Aorta (tissue), 5 donors: ENCODE results near the gene UNC119. TPM values are rescaled to one million over a fixed set of nuclear protein-coding genes. Genes with fewer than 3 reads are reported as not detected.
A peak's percentile ranks its signal among the peaks of the same experiment; 100 is the strongest.

ENCODE experiments used
- ATAC-seq: fragments of 200-7000 bp; cut with Tn5 transposase; one replicate; pipeline ENCODE4 v1.9.1; 2022; ENCODE audit warnings: moderate library complexity; ENCODE audit not compliant: low FRiP score
- DNase-seq, 2 donors: peaks; one replicate each; pipeline ENCODE4 v3.0.0-alpha.2; 2020
- H3K27ac ChIP-seq, 2 donors: one replicate each; pipeline ENCODE4 v1.5.1; 2013; ENCODE audit warnings: low read length in 2 of 2, mild to moderate bottlenecking in 2 of 2, moderate library complexity in 2 of 2, control low read depth in 1 of 2, inconsistent platforms in 1 of 2, low read depth in 1 of 2
- H3K27me3 ChIP-seq, 2 donors: one replicate each; pipeline ENCODE4 v1.6.1; 2013; ENCODE audit warnings: control low read depth in 1 of 2, low read length in 1 of 2, mild to moderate bottlenecking in 1 of 2, moderate library complexity in 1 of 2; ENCODE audit not compliant: insufficient read depth in 2 of 2, control insufficient read depth in 1 of 2
- H3K36me3 ChIP-seq, 2 donors: one replicate each; pipeline ENCODE4 v1.6.1; 2013; ENCODE audit warnings: control low read depth in 1 of 2, low read length in 1 of 2, mild to moderate bottlenecking in 1 of 2; ENCODE audit not compliant: insufficient read depth in 2 of 2, control insufficient read depth in 1 of 2
- H3K4me1 ChIP-seq, 2 donors: one replicate each; pipeline ENCODE4 v1.6.1; 2013; ENCODE audit warnings: low read length in 2 of 2, control low read depth in 1 of 2, mild to moderate bottlenecking in 1 of 2, moderate library complexity in 1 of 2; ENCODE audit not compliant: insufficient read depth in 2 of 2, control insufficient read depth in 1 of 2
- H3K4me3 ChIP-seq, 2 donors: one replicate each; pipeline ENCODE4 v1.5.1; 2013; ENCODE audit warnings: low read length in 2 of 2, control low read depth in 1 of 2, mild to moderate bottlenecking in 1 of 2
- H3K9me3 ChIP-seq: one replicate; pipeline ENCODE4 v1.6.1; 2013; ENCODE audit warnings: mild to moderate bottlenecking, low read length; ENCODE audit not compliant: control insufficient read depth
- WGBS, 2 donors: extraction: QIAGEN DNeasy Blood & Tissue Kit; methylation state at CpG; one replicate each; pipeline ENCODE4 v1.1.7; 2013; 5-methylcytosine and 5-hydroxymethylcytosine counted together
- intact Hi-C, 2 donors: fragments of 100-400 bp; cut with DNase I; formaldehyde crosslinking; loops; one replicate each; pipeline versions ENCODE4 v1.14.2 to v1.15.0; 2022
- long read RNA-seq, 2 donors: library from polyadenylated mRNA; unstranded; transcript quantifications; one replicate each; pipeline ENCODE4 v2.0.0, GENCODE V29; 2020 to 2021
- polyA plus RNA-seq, 2 donors: library from polyadenylated mRNA; stranded (reverse); fragments of 200-250 nt; gene quantifications; one replicate each; pipeline ENCODE4 v1.2.3, GENCODE V29; 2013
- total RNA-seq, 2 donors: library from RNA; stranded (reverse); fragmentation: NEBNext Ultra II Directional; extraction: Animal tissue kit (Norgen Biotek cat#: 25700); gene quantifications; one replicate each; pipeline ENCODE4 v1.2.1, GENCODE V29; 2021
- donor health status: healthy with polysubstance abuse.
- donor health status: Bipolar disorder and iron deficiency.
- donor health status: DM: no; HTN: no; CAD: no.
- donor health status: DM: no; HTN: no; CAD: no.
- donor health status: DM: yes; HTN: yes; CAD: no.

UNC119 gene
- total RNA-seq (10 to 100 TPM; 17.4 to 25.7 TPM), polyA plus RNA-seq (10 to 100 TPM; 18.7 to 36.6 TPM)
- long read RNA-seq, donor 1, transcript UNC119-201 (4 exons, 1,653 nt) = minor isoform, 20 of 73 reads
- long read RNA-seq, donor 1, transcript UNC119-202 (5 exons, 1,424 nt) = major isoform, 48 of 73 reads
- long read RNA-seq, donor 1, partial matches to known transcripts = 0 of 73 reads
- long read RNA-seq, donor 1, other reads (novel, unspliced or antisense) = 4 of 73 reads
- long read RNA-seq, donor 2, transcript UNC119-202 (5 exons, 1,424 nt) = major isoform, 10 of 17 reads
- long read RNA-seq, donor 2, partial matches to known transcripts = 0 of 17 reads
- long read RNA-seq, donor 2, other reads (novel, unspliced or antisense) = 4 of 17 reads

DNA sequence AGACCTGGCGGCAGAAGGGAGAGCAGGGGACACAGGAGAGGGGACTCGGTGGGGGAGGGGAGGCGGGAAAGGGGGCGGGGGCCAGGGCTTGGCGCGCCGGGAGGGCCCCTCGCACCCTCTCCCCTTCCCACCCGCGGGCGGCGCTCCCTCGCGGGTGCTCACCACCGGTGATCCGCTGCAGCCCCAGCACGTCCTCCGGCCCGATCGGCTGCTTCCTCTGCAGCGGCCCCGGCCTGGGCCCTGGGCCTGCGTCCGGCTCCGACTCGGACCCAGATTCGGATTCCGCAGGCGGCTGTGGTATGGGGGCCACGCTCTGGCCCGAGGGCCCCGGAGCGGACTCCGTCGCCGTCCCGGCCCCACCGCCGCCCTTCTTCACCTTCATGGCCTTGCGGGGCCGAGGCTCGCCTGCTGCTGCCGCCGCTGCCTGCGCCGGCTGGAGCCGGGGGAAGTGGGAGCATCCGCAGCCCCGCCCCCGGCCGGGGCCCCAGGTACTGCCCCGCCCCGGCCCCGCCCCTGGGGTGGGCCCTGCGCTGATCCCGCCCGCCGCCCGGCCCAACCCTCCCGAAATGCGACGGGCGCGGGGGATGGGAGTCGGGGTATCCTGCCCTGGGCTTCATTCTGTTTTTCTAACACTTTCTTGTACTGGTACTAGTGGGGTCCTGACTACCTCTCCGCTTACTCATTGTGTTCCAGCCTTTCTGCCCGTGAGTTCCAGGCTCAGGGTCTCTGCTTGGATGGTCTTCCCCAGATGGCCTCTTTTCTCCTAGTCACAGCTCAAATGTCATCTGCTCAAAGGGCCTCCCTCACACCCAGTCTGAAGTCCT is at the start of gene UNC119:
UNC119 (minus strand) TSS at position 449 of the 824 bp plus-strand sequence; CDS start at position 382, 67 bp downstream.
- Histone ChIP-seq H3K4me3 (peak within 1 kb of the TSS; percentile 71 to 86), H3K9me3 (no peaks in the 10 kb centered on the region), H3K27me3 (no peaks in the 10 kb centered on the region), H3K36me3 (peaks cover 0 to 6% of the 10 kb centered on the region in 2 donors), H3K4me1 (no peaks in the 10 kb centered on the region), H3K27ac (peak within 1 kb of the TSS in 1 of 2 donors; percentile 29)
- WGBS, 2 donors = 1 to 3% methylated on average over 24 to 67 of the region's 67 CpGs
- intact Hi-C loops = loop anchor here (2.0 to 5.0 kb wide), 2 partner anchors 45 to 46 kb away; partner anchors contain the start of gene SPAG5 (in 2 of the 2)
- DNase-seq (peak; percentile 80 to 93), ATAC-seq (peak; percentile 91)

GRCh38 chr17:28599311-28600184 is 47.1 kb upstream of the UNC119 start:
- H3K36me3 ChIP-seq = no peaks in the 10 kb centered on the region
- H3K4me1 ChIP-seq = no peaks in the 10 kb centered on the region
- peak overlapping the region; percentile 29 to 77 for H3K4me3 ChIP-seq
- WGBS, 2 donors = 4 to 6% methylated on average over 40 of the region's 40 CpGs
- intact Hi-C loops = loop anchor here (2.0 to 5.0 kb wide), 2 partner anchors 47 kb away; partner anchors contain the start of gene UNC119 (in 2 of the 2)
- no peaks in the 10 kb centered on the region for H3K9me3 ChIP-seq
- peak overlapping the region; percentile 23 to 94 for H3K27ac ChIP-seq
- ATAC-seq (peak; percentile 81), DNase-seq (peak; percentile 80 to 93)
- no peaks in the 10 kb centered on the region for H3K27me3 ChIP-seq

DNA sequence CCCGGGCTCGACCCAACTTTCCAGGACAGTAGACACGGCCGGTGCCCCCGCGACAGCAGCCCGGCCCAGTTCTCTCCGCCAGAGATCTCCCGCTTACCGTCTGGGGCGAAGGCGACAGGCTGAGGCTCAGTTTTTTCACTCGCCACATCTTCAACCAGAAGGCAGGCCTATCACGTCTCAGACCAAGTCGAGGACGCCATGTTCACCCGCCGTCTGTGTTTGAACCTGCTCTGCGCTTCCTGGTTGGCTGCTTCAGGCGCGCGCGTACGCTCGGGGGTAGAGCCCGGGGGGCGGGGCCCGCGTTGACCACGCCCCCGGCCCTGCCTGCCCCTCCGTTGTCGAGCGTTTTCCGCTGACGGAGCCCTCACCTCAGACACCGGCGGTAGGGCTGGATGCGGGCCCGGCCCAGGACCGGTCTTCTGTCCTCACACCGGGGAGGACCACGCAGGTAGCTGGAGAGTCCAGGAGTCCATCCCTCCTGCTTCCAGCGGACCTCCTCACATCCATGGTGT is 46.4 kb upstream of the UNC119 start, which contains the start of gene SPAG5:
SPAG5 (minus strand) TSS at position 227 of the 512 bp plus-strand sequence; CDS start at position 148, 79 bp downstream.
- WGBS, 2 donors = 1% methylated on average over 44 of the region's 44 CpGs
- ATAC-seq (peak; percentile 99), DNase-seq (peak; percentile 95 to 97)
- Histone ChIP-seq H3K36me3 (no peaks in the 10 kb centered on the region), H3K27me3 (no peaks in the 10 kb centered on the region), H3K4me3 (peak within 1 kb of the TSS; percentile 29 to 77), H3K27ac (peak within 1 kb of the TSS; percentile 23 to 94), H3K4me1 (no peaks in the 10 kb centered on the region), H3K9me3 (no peaks in the 10 kb centered on the region)
- intact Hi-C loops = loop anchor here (2.0 to 5.0 kb wide), 2 partner anchors 46 to 47 kb away; partner anchors contain the start of gene UNC119 (in 2 of the 2)

GRCh38 chr17:28598389-28598788 is 46.0 kb upstream of the UNC119 start:
- WGBS, 2 donors = 1 to 2% methylated on average over 17 of the region's 17 CpGs
- H3K9me3 ChIP-seq = no peaks in the 10 kb centered on the region
- H3K4me1 ChIP-seq = no peaks in the 10 kb centered on the region
- peak overlapping the region in 1 of 2 donors; percentile 4 for H3K4me3 ChIP-seq
- no peak overlapping the region for H3K27ac ChIP-seq
- ATAC-seq = no peak
- intact Hi-C loops = loop anchor here (2.0 to 5.0 kb wide), 2 partner anchors 46 kb away; partner anchors contain the start of gene UNC119 (in 2 of the 2)
- no peaks in the 10 kb centered on the region for H3K27me3 ChIP-seq
- DNase-seq = no peak
- no peaks in the 10 kb centered on the region for H3K36me3 ChIP-seq

DNA sequence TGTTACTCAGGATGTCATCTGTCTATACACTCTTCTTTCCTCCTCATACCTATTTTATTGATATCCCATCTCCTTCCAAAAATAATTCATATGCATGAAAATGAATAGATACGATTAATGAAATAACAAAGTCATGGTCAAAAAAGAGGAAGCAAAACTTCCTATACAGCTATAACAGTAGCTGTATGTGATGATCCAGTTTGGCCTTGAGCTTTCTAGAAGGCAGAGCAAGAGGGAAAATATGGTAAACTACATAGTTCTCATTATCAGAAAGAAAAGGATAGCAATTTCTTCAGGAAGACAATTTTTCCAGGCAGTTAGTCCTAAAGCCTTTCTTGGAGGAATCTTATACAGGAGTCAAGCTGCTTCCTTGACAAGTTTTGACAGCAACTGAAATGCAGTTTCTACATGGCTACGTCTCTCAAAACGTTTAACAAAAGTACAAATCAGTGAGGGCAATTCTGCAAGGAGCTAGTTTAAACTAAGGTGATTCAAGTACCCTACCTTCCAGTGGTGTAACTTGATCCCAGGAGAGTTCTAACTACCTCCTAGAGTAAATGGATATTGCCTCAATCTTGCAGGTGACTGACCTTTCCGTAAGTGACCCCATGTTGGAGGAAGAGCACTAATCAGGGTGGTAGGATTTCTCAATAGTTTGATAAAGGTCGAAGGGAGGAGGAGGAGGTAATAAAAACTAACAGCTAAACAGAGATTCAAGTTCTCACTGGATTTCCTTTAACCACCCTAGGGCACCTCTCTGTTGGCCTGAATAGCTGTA is 45.4 kb upstream of the UNC119 start:
- Histone ChIP-seq H3K4me1 (no peaks in the 10 kb centered on the region), H3K36me3 (no peaks in the 10 kb centered on the region), H3K27me3 (no peaks in the 10 kb centered on the region), H3K27ac (no peak overlapping the region), H3K4me3 (no peak overlapping the region), H3K9me3 (no peaks in the 10 kb centered on the region)
- no peak for DNase-seq
- intact Hi-C loops = loop anchor here (2.0 to 5.0 kb wide), 2 partner anchors 45 kb away; partner anchors contain the start of gene UNC119 (in 2 of the 2)
- WGBS, 2 donors = 40 to 43% methylated on average over 5 of the region's 5 CpGs
- no peak for ATAC-seq

DNA sequence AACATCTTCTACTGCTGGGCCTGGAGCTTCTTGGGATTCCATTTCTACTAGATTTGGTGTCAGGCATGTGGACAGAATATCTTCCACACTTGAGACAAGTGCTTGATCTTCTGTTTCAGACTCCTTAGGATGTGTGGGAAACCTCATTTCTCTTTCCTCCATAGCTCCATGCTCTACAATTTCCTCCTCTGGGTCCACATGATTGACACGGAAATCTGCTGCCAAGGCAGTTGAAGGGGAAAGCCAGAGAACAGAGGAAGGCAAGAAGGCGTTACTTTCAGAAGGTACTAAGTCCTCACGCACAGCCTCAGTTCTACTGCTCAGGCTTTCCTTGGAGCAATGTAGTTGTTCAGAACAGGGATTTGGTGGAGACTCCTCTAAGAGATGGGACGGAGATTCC is 39.8 kb upstream of the UNC119 start:
- intact Hi-C loops = no loop called here
- Histone ChIP-seq H3K27ac (no peak overlapping the region), H3K4me1 (no peaks in the 10 kb centered on the region), H3K27me3 (no peaks in the 10 kb centered on the region), H3K36me3 (no peaks in the 10 kb centered on the region), H3K4me3 (no peak overlapping the region), H3K9me3 (no peaks in the 10 kb centered on the region)
- ATAC-seq (no peak), DNase-seq (no peak)
- 91% methylated on average over 4 of the region's 4 CpGs for WGBS, 2 donors

- Histone ChIP-seq H3K27ac (no peak overlapping the region), H3K4me1 (no peaks in the 10 kb centered on the region), H3K9me3 (no peaks in the 10 kb centered on the region), H3K4me3 (no peak overlapping the region), H3K27me3 (no peaks in the 10 kb centered on the region), H3K36me3 (no peaks in the 10 kb centered on the region)
- no peak for ATAC-seq
- intact Hi-C loops = no loop called here
- DNase-seq = no peak
- WGBS, 2 donors = 94% methylated on average over 3 of the region's 3 CpGs
Measured at GRCh38 chr17:28585851-28586250, 33.4 kb upstream of the UNC119 start.
